Hepatocyte (in vitro differentiated cells): Measurements from ENCODE around the gene NR2F1-AS1.

Experiments
- EZH2 ChIP-seq: fragments of 200-600 bp; sonication (generic); IDR thresholded peaks from 2 replicates; pipeline ENCODE4 v1.6.1; 2016; ENCODE audit warnings: antibody characterized with exemption, mild to moderate bottlenecking, borderline replicate concordance
- EZH2phosphoT487 ChIP-seq: fragments of 200-600 bp; sonication (generic); IDR thresholded peaks from one replicate; pipeline ENCODE4 v1.6.1; 2018; ENCODE audit warnings: antibody characterized with exemption, mild to moderate bottlenecking, low read depth, moderate library complexity; ENCODE audit not compliant: unreplicated experiment, severe bottlenecking
- TF ChIP-seq, protein P1 (sequence below): fragments of 200-600 bp; sonication (generic); IDR thresholded peaks from 2 replicates; pipeline ENCODE4 v1.5.1; 2016; ENCODE audit warnings: antibody characterized with exemption, mild to moderate bottlenecking; ENCODE audit not compliant: poor library complexity

DNA sequence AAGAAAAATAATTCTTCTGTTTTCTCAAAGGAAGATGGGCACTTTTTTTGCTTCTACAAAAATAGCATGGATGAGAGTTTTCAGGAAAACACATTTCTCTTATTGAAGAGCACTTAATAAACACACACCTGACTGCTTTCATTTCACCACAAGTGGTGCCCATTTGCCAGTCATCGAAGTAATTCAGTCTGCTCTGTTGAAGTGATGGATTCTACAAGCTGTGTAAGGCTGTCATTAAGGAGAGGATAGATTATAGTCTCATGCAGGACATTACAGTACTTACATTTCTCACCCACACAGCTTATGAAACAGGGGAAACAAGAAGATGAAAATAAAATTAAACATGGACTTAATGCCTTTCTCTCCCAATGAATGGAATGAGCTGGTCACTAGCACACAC lies 165.2 kb downstream of the NR2F1-AS1 start:
- TF ChIP-seq, protein P1, sequence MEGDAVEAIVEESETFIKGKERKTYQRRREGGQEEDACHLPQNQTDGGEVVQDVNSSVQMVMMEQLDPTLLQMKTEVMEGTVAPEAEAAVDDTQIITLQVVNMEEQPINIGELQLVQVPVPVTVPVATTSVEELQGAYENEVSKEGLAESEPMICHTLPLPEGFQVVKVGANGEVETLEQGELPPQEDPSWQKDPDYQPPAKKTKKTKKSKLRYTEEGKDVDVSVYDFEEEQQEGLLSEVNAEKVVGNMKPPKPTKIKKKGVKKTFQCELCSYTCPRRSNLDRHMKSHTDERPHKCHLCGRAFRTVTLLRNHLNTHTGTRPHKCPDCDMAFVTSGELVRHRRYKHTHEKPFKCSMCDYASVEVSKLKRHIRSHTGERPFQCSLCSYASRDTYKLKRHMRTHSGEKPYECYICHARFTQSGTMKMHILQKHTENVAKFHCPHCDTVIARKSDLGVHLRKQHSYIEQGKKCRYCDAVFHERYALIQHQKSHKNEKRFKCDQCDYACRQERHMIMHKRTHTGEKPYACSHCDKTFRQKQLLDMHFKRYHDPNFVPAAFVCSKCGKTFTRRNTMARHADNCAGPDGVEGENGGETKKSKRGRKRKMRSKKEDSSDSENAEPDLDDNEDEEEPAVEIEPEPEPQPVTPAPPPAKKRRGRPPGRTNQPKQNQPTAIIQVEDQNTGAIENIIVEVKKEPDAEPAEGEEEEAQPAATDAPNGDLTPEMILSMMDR, result no peak
- no peak for TF ChIP-seq EZH2phosphoT487
- no peak for TF ChIP-seq EZH2
